Endothelial cell (in vitro differentiated cells): Measurements from ENCODE around the gene ZNF783. TPM values are rescaled to one million over a fixed set of nuclear protein-coding genes. Genes with fewer than 3 reads are reported as not detected.
"Not testable (repeated sequence)": the region's sequence is repeated elsewhere in the genome, so short reads cannot be mapped to it uniquely, and the experiment has no call there.

Source experiments
- DNase-seq: peaks from one replicate; pipeline ENCODE4 v3.0.0; 2021; ENCODE audit warnings: low spot score
- H3K27ac Mint-ChIP-seq: one replicate; pipeline ENCODE4 v1.8.0; 2021; ENCODE audit warnings: mixed read lengths, inconsistent platforms; ENCODE audit not compliant: unreplicated experiment
- H3K27me3 Mint-ChIP-seq: one replicate; pipeline ENCODE4 v1.8.0; 2021; ENCODE audit warnings: mild to moderate bottlenecking, moderate library complexity, mixed read lengths, inconsistent platforms; ENCODE audit not compliant: unreplicated experiment
- H3K36me3 Mint-ChIP-seq: one replicate; pipeline ENCODE4 v1.8.0; 2021; ENCODE audit warnings: mild to moderate bottlenecking, low read depth, mixed read lengths, inconsistent platforms; ENCODE audit not compliant: unreplicated experiment
- H3K4me1 Mint-ChIP-seq: one replicate; pipeline ENCODE4 v1.8.0; 2021; ENCODE audit warnings: mild to moderate bottlenecking, mixed read lengths, inconsistent platforms; ENCODE audit not compliant: unreplicated experiment
- H3K4me3 Mint-ChIP-seq: one replicate; pipeline ENCODE4 v1.8.0; 2021; ENCODE audit warnings: mild to moderate bottlenecking, mixed read lengths, inconsistent platforms; ENCODE audit not compliant: unreplicated experiment
- H3K9me3 Mint-ChIP-seq: one replicate; pipeline ENCODE4 v1.8.0; 2021; ENCODE audit warnings: mixed read lengths, inconsistent platforms; ENCODE audit not compliant: unreplicated experiment
- CTCF ChIP-seq: fragments of 200-600 bp; sonication (generic); IDR thresholded peaks from one replicate; pipeline ENCODE4 v1.5.0; 2021; ENCODE audit warnings: antibody characterized with exemption; ENCODE audit not compliant: unreplicated experiment
- total RNA-seq: library from RNA; stranded (reverse); fragmentation: NEBNext Ultra II Directional; extraction: Animal tissue kit (Norgen Biotek cat#: 25700); gene quantifications from one replicate; pipeline ENCODE4 v1.2.1, GENCODE V29; 2021; ENCODE audit not compliant: unreplicated experiment

ZNF783 gene
- total RNA-seq, 1 donor from 2014 or later, result 15.3 TPM

- Mint-ChIP-seq H3K4me3 (no peak overlapping the region), H3K4me1 (peaks cover 8% of the 10 kb centered on the region), H3K27ac (no peak overlapping the region), H3K9me3 (no peaks in the 10 kb centered on the region), H3K36me3 (no peaks in the 10 kb centered on the region), H3K27me3 (peaks cover 3% of the 10 kb centered on the region)
- DNase-seq, result no peak
- no peak for TF ChIP-seq CTCF
Observed at GRCh38 chr7:149317496-149317895, 55.5 kb downstream of the ZNF783 start.

- Mint-ChIP-seq H3K4me3 (no peak overlapping the region), H3K36me3 (no peaks in the 10 kb centered on the region), H3K4me1 (peaks cover 8% of the 10 kb centered on the region), H3K27me3 (peaks cover 1% of the 10 kb centered on the region), H3K9me3 (no peaks in the 10 kb centered on the region), H3K27ac (no peak overlapping the region)
- no peak for TF ChIP-seq CTCF
- no peak for DNase-seq
Observed at GRCh38 chr7:149317986-149318672, 56.1 kb downstream of the ZNF783 start.

- no peak overlapping the region for H3K4me3 Mint-ChIP-seq
- DNase-seq, result no peak
- H3K27ac Mint-ChIP-seq, result no peak overlapping the region
- H3K36me3 Mint-ChIP-seq, result no peaks in the 10 kb centered on the region
- H3K9me3 Mint-ChIP-seq, result no peaks in the 10 kb centered on the region
- no peak for TF ChIP-seq CTCF
- H3K4me1 Mint-ChIP-seq, result peaks cover 8% of the 10 kb centered on the region
- H3K27me3 Mint-ChIP-seq, result peaks cover 1% of the 10 kb centered on the region
Observed at GRCh38 chr7:149319376-149319775, 57.4 kb downstream of the ZNF783 start.

- no peaks in the 10 kb centered on the region for H3K36me3 Mint-ChIP-seq
- no peak overlapping the region for H3K4me3 Mint-ChIP-seq
- H3K27me3 Mint-ChIP-seq, result peaks cover 1% of the 10 kb centered on the region
- TF ChIP-seq CTCF, result no peak
- no peak for DNase-seq
- no peak overlapping the region for H3K27ac Mint-ChIP-seq
- peaks cover 8% of the 10 kb centered on the region for H3K4me1 Mint-ChIP-seq
- H3K9me3 Mint-ChIP-seq, result no peaks in the 10 kb centered on the region
Observed at GRCh38 chr7:149320313-149321124, 58.5 kb downstream of the ZNF783 start.

- H3K36me3 Mint-ChIP-seq, DNase-seq, H3K27ac Mint-ChIP-seq, H3K4me1 Mint-ChIP-seq, H3K4me3 Mint-ChIP-seq, H3K27me3 Mint-ChIP-seq, H3K9me3 Mint-ChIP-seq: not testable (repeated sequence)
Observed at GRCh38 chr7:149321125-149321905, 59.3 kb downstream of the ZNF783 start.
